Liver (tissue), 9 donors: ENCODE data around the gene GLMP. TPM values are rescaled to one million over a fixed set of nuclear protein-coding genes. Genes with fewer than 3 reads are reported as not detected.
A peak's percentile ranks its signal among the peaks of the same experiment; 100 is the strongest.

Source experiments
- DNase-seq: peaks from one replicate; pipeline ENCODE4 v3.0.0-alpha.2; 2017; ENCODE audit warnings: low spot score
- H3K27ac ChIP-seq, 2 donors: one replicate each; pipeline ENCODE4 v1.7.0; 2013; ENCODE audit warnings: inconsistent platforms in 2 of 2, low read length in 2 of 2, control low read depth in 1 of 2, low read depth in 1 of 2, mild to moderate bottlenecking in 1 of 2
- H3K27me3 ChIP-seq, 4 donors: one replicate each; pipeline versions ENCODE4 v1.6.1 to v1.7.0; 2013; ENCODE audit warnings: low read length in 3 of 4, inconsistent platforms in 1 of 4, mild to moderate bottlenecking in 1 of 4, moderate library complexity in 1 of 4; ENCODE audit not compliant: control insufficient read depth in 4 of 4, insufficient read depth in 4 of 4
- H3K36me3 ChIP-seq, 4 donors: one replicate each; pipeline versions ENCODE4 v1.6.1 to v1.7.0; 2013; ENCODE audit warnings: low read length in 3 of 4, mild to moderate bottlenecking in 3 of 4, low read depth in 1 of 4, moderate library complexity in 1 of 4; ENCODE audit not compliant: control insufficient read depth in 4 of 4, insufficient read depth in 3 of 4
- H3K4me1 ChIP-seq, 4 donors: one replicate each; pipeline versions ENCODE4 v1.6.1 to v1.7.0; 2013; ENCODE audit warnings: low read length in 3 of 4, mild to moderate bottlenecking in 3 of 4, moderate library complexity in 1 of 4; ENCODE audit not compliant: control insufficient read depth in 4 of 4, insufficient read depth in 4 of 4
- H3K4me3 ChIP-seq, 3 donors: one replicate each; pipeline versions ENCODE4 v1.6.1 to v1.7.0; 2013; ENCODE audit warnings: low read length in 3 of 3, control low read depth in 1 of 3, low read depth in 1 of 3, mild to moderate bottlenecking in 1 of 3
- H3K9ac ChIP-seq, 2 donors: one replicate each; pipeline ENCODE4 v1.7.0; 2013; ENCODE audit warnings: low read length in 2 of 2, mild to moderate bottlenecking in 2 of 2, moderate library complexity in 2 of 2, control low read depth in 1 of 2, low read depth in 1 of 2
- H3K9me3 ChIP-seq, 4 donors: one replicate each; pipeline versions ENCODE4 v1.6.1 to v1.7.0; 2013; ENCODE audit warnings: low read length in 3 of 4; ENCODE audit not compliant: control insufficient read depth in 4 of 4
- ATF3 ChIP-seq: IDR thresholded peaks from 2 replicates; pipeline ENCODE4 v1.6.1; 2016; ENCODE audit warnings: antibody characterized with exemption
- CTCF ChIP-seq: fragments of 150-350 bp; IDR thresholded peaks from 2 replicates; pipeline ENCODE4 v1.5.1; 2017; ENCODE audit warnings: improper control_type of control experiment, low read depth, low read length; ENCODE audit not compliant: missing input control
- EGR1 ChIP-seq, 2 donors: IDR thresholded peaks; 2 replicates each; pipeline ENCODE4 v1.6.1; 2016 to 2018; ENCODE audit warnings: antibody characterized with exemption in 2 of 2, low read depth in 2 of 2
- FOXA1 ChIP-seq: IDR thresholded peaks from 2 replicates; pipeline ENCODE4 v1.6.1; 2016; ENCODE audit warnings: antibody characterized with exemption
- FOXA2 ChIP-seq: IDR thresholded peaks from 2 replicates; pipeline ENCODE4 v1.6.1; 2016; ENCODE audit warnings: antibody characterized with exemption
- GABPA ChIP-seq, 2 donors: IDR thresholded peaks in 1 of 2; conservative IDR thresholded peaks in 1 of 2; 2 replicates each; pipeline ENCODE4 v1.6.1; 2016; ENCODE audit warnings: antibody characterized with exemption in 2 of 2, mild to moderate bottlenecking in 1 of 2, moderate library complexity in 1 of 2
- HNF4A ChIP-seq, 2 donors: conservative IDR thresholded peaks; 2 replicates each; pipeline ENCODE4 v1.6.1; 2016; ENCODE audit warnings: antibody characterized with exemption in 2 of 2, mild to moderate bottlenecking in 2 of 2
- JUND ChIP-seq, 2 donors: IDR thresholded peaks; 2 replicates each; pipeline ENCODE4 v1.6.1; 2016; ENCODE audit warnings: antibody characterized with exemption in 2 of 2
- MAX ChIP-seq: IDR thresholded peaks from 2 replicates; pipeline ENCODE4 v1.6.1; 2016; ENCODE audit warnings: antibody characterized with exemption
- NR2F2 ChIP-seq: IDR thresholded peaks from 2 replicates; pipeline ENCODE4 v1.6.1; 2016; ENCODE audit warnings: antibody characterized with exemption
- RAD21 ChIP-seq, 2 donors: IDR thresholded peaks; 2 replicates each; pipeline ENCODE4 v1.6.1; 2016; ENCODE audit warnings: antibody characterized with exemption in 2 of 2, mild to moderate bottlenecking in 2 of 2
- REST ChIP-seq: IDR thresholded peaks from 2 replicates; pipeline ENCODE4 v1.6.1; 2016; ENCODE audit warnings: antibody characterized with exemption, mild to moderate bottlenecking
- RXRA ChIP-seq, 2 donors: IDR thresholded peaks; 2 replicates each; pipeline ENCODE4 v1.6.1; 2017 to 2018; ENCODE audit warnings: antibody characterized with exemption in 2 of 2, mild to moderate bottlenecking in 1 of 2
- SP1 ChIP-seq: IDR thresholded peaks from 2 replicates; pipeline ENCODE4 v1.6.1; 2018; ENCODE audit warnings: antibody characterized with exemption, mild to moderate bottlenecking
- TAF1 ChIP-seq: conservative IDR thresholded peaks from 2 replicates; pipeline ENCODE4 v1.6.1; 2016; ENCODE audit warnings: antibody characterized with exemption, mild to moderate bottlenecking
- YY1 ChIP-seq: IDR thresholded peaks from 2 replicates; pipeline ENCODE4 v1.6.1; 2016; ENCODE audit warnings: antibody characterized with exemption, mild to moderate bottlenecking
- ZBTB33 ChIP-seq: IDR thresholded peaks from 2 replicates; pipeline ENCODE4 v1.6.1; 2016; ENCODE audit warnings: antibody characterized with exemption
- WGBS: extraction: QIAGEN DNeasy Blood & Tissue Kit; methylation state at CpG from one replicate; pipeline ENCODE4 v1.1.7; 2013; 5-methylcytosine and 5-hydroxymethylcytosine counted together
- polyA plus RNA-seq, 2 donors: library from polyadenylated mRNA; stranded (reverse) in 1 of 2; unstranded in 1 of 2; fragments of 200-250 nt in 1 of 2; fragments of >200 nt in 1 of 2; fragmentation: Nextera tagmentation in 1 of 2; extraction: Ambion mirVana in 1 of 2; gene quantifications; one replicate each; pipeline versions ENCODE4 v1.2.1 to v1.2.3, GENCODE V29; 2013 to 2015
- total RNA-seq, 2 donors: library from RNA; depleted of rRNA; stranded (reverse); fragments of >200 nt; gene quantifications; one replicate each; pipeline ENCODE4 v1.2.3, GENCODE V29; 2014
- donor health status: healthy.
- donor health status: healthy.
- donor health status: healthy.
- donor health status: healthy.
- donor health status: healthy.

The GLMP gene
- total RNA-seq (10 to 100 TPM; 26.5 to 30.0 TPM), polyA plus RNA-seq (10 to 100 TPM; 47.9 to 51.4 TPM)

GRCh38 chr1:156295391-156295947, at the start of gene GLMP:
Gene GLMP, minus strand, starts transcription at chr1:156295679. Its CDS starts 34 bp downstream, at chr1:156295645.
- no peaks in the 10 kb centered on the region for H3K9me3 ChIP-seq
- H3K27me3 ChIP-seq = no peaks in the 10 kb centered on the region
- H3K36me3 ChIP-seq = peaks cover 0 to 3% (median 1%) of the 10 kb centered on the region in 4 donors
- peak within 1 kb of the TSS; percentile 75 to 92 (median 91) for H3K4me3 ChIP-seq
- peak; percentile 23 for TF ChIP-seq MAX
- peak in 1 of 2 donors; percentile 29 for TF ChIP-seq HNF4A (conservative IDR thresholded peaks at IDR 0.05)
- peak; percentile 20 for TF ChIP-seq REST
- TF ChIP-seq YY1 = peak; percentile 37
- TF ChIP-seq FOXA1 = no peak
- TF ChIP-seq TAF1 = no peak
- no peak for TF ChIP-seq FOXA2
- TF ChIP-seq EGR1 (IDR thresholded peaks at IDR 0.05; ENCODE audit: low read depth in 2 of 2) = peak in 1 of 2 donors; percentile 14
- TF ChIP-seq JUND (IDR thresholded peaks at IDR 0.05) = no peak
- peak in 1 of 2 donors; percentile 48 for TF ChIP-seq GABPA (IDR thresholded peaks at IDR 0.05 in 1 of 2, conservative IDR thresholded peaks at IDR 0.05 in 1 of 2)
- TF ChIP-seq RXRA (IDR thresholded peaks at IDR 0.05) = peak in 1 of 2 donors; percentile 21
- no peak for TF ChIP-seq CTCF
- no peak for TF ChIP-seq ATF3
- TF ChIP-seq ZBTB33 = peak; percentile 70
- peak; percentile 73 for DNase-seq
- under 1% methylated on average over 17 of the region's 17 CpGs for WGBS
- H3K4me1 ChIP-seq = peaks cover 16 to 54% (median 49%) of the 10 kb centered on the region in 4 donors
- H3K27ac ChIP-seq = peak within 1 kb of the TSS in 1 of 2 donors; percentile 49
- peak within 1 kb of the TSS; percentile 52 to 70 for H3K9ac ChIP-seq

GRCh38 chr1:156344409-156344808, 48.9 kb upstream of the GLMP start:
- H3K9me3 ChIP-seq = no peaks in the 10 kb centered on the region
- no peak overlapping the region for H3K9ac ChIP-seq
- no peak overlapping the region for H3K4me3 ChIP-seq
- 84% methylated on average over 3 of the region's 3 CpGs for WGBS
- H3K36me3 ChIP-seq = no peaks in the 10 kb centered on the region
- H3K27me3 ChIP-seq = no peaks in the 10 kb centered on the region
- no peaks in the 10 kb centered on the region for H3K4me1 ChIP-seq
- H3K27ac ChIP-seq = no peak overlapping the region
- no peak for DNase-seq
- TF ChIP-seq RAD21 (IDR thresholded peaks at IDR 0.05) = no peak
- TF ChIP-seq HNF4A (conservative IDR thresholded peaks at IDR 0.05) = no peak
- TF ChIP-seq TAF1 = no peak
- TF ChIP-seq SP1 = no peak
- no peak for TF ChIP-seq GABPA (IDR thresholded peaks at IDR 0.05 in 1 of 2, conservative IDR thresholded peaks at IDR 0.05 in 1 of 2)
- no peak for TF ChIP-seq MAX
- no peak for TF ChIP-seq EGR1 (IDR thresholded peaks at IDR 0.05; ENCODE audit: low read depth in 2 of 2)
- no peak for TF ChIP-seq YY1
- no peak for TF ChIP-seq NR2F2
- no peak for TF ChIP-seq FOXA1
- no peak for TF ChIP-seq ATF3
- no peak for TF ChIP-seq CTCF
- no peak for TF ChIP-seq JUND (IDR thresholded peaks at IDR 0.05)
